HL-60 (cell line): ENCODE data around the gene GPD2.

Experiments
- GABPA ChIP-seq: IDR thresholded peaks from 2 replicates; pipeline ENCODE4 v1.6.1; 2012; ENCODE audit warnings: low read depth
- TF ChIP-seq, protein P1 (sequence below): IDR thresholded peaks from one replicate; pipeline ENCODE4 v1.5.1; 2011; ENCODE audit warnings: low read length, control low read depth, inconsistent platforms; ENCODE audit not compliant: insufficient read depth

DNA sequence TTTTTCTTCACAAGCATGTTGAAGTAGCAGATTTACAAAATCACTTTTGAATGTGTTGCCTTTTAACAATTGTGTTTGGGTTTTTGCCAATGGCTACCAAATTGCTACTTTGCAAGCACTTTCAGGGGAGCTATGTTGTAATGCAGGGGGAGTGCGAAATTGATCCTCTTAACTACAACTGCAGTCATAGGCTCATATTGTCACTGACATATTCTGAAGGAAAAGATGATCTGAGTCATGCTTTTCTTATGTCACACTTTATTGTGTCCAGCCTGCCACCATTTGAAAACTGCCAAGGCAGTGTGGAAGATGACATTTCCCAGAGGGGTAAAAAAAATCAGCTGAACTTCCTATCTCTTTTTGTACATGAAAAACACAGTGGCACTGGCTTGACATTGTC is 74.9 kb downstream of the GPD2 start:
- TF ChIP-seq, protein P1, sequence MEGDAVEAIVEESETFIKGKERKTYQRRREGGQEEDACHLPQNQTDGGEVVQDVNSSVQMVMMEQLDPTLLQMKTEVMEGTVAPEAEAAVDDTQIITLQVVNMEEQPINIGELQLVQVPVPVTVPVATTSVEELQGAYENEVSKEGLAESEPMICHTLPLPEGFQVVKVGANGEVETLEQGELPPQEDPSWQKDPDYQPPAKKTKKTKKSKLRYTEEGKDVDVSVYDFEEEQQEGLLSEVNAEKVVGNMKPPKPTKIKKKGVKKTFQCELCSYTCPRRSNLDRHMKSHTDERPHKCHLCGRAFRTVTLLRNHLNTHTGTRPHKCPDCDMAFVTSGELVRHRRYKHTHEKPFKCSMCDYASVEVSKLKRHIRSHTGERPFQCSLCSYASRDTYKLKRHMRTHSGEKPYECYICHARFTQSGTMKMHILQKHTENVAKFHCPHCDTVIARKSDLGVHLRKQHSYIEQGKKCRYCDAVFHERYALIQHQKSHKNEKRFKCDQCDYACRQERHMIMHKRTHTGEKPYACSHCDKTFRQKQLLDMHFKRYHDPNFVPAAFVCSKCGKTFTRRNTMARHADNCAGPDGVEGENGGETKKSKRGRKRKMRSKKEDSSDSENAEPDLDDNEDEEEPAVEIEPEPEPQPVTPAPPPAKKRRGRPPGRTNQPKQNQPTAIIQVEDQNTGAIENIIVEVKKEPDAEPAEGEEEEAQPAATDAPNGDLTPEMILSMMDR, result no peak
- no peak for TF ChIP-seq GABPA
